Parathyroid adenoma (tissue), 2 donors: ENCODE results near the gene NHLRC4.

Experiments
- H2AFZ ChIP-seq: fragments of 300-600 bp; sonication (generic); one replicate; pipeline ENCODE4 v1.7.0; 2017; ENCODE audit warnings: antibody characterized with exemption, mild to moderate bottlenecking
- H3K27ac ChIP-seq: fragments of 300-600 bp; sonication (generic); one replicate; pipeline ENCODE4 v1.7.0; 2017
- H3K27me3 ChIP-seq: fragments of 300-600 bp; sonication (generic); one replicate; pipeline ENCODE4 v1.7.0; 2017; ENCODE audit warnings: low read length; ENCODE audit not compliant: control insufficient read depth, insufficient read depth
- H3K36me3 ChIP-seq: fragments of 300-600 bp; sonication (generic); one replicate; pipeline ENCODE4 v1.7.0; 2017; ENCODE audit warnings: low read length; ENCODE audit not compliant: control insufficient read depth, insufficient read depth
- H3K4me1 ChIP-seq: fragments of 300-600 bp; sonication (generic); one replicate; pipeline ENCODE4 v1.7.0; 2017; ENCODE audit warnings: control low read depth
- H3K4me2 ChIP-seq: fragments of 300-600 bp; sonication (generic); one replicate; pipeline ENCODE4 v1.7.0; 2017; ENCODE audit warnings: low read length
- H3K4me3 ChIP-seq: fragments of 300-600 bp; sonication (generic); one replicate; pipeline ENCODE4 v1.7.0; 2017; ENCODE audit warnings: low read depth, low read length
- H3K79me2 ChIP-seq: fragments of 300-600 bp; sonication (generic); one replicate; pipeline ENCODE4 v1.7.0; 2017; ENCODE audit warnings: control low read depth
- H3K9ac ChIP-seq: fragments of 300-600 bp; sonication (generic); one replicate; pipeline ENCODE4 v1.7.0; 2017; ENCODE audit warnings: mild to moderate bottlenecking
- H3K9me3 ChIP-seq: fragments of 300-600 bp; sonication (generic); one replicate; pipeline ENCODE4 v1.7.0; 2017; ENCODE audit warnings: low read length; ENCODE audit not compliant: control insufficient read depth
- TF ChIP-seq, protein P1 (sequence below): fragments of 300-600 bp; sonication (generic); IDR thresholded peaks from one replicate; pipeline ENCODE4 v1.7.0; 2017; ENCODE audit warnings: antibody characterized with exemption, mild to moderate bottlenecking
- donor health status: primary hyperparathyroidism.

Gene NHLRC4

DNA sequence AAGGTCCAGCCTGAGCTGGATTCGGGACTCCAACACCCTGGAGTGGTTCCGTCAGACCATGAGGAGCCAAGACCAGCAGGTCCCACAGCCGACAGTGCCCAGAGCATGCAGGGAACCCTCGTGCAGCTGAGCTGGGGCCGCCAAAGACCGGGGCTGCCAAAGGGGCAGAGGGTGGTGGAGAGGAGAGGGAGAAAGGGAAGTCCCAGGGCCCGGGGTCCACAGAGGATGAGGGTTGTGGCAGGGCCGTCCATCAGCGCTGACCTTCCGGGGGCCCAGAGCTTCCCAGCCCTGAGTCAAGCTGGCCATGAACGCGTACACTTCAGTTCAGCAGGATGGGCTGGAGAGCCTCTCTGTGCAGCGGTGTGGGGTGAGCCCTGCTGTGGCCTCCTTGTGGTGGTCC is 46.0 kb upstream of the NHLRC4 start:
- TF ChIP-seq, protein P1, sequence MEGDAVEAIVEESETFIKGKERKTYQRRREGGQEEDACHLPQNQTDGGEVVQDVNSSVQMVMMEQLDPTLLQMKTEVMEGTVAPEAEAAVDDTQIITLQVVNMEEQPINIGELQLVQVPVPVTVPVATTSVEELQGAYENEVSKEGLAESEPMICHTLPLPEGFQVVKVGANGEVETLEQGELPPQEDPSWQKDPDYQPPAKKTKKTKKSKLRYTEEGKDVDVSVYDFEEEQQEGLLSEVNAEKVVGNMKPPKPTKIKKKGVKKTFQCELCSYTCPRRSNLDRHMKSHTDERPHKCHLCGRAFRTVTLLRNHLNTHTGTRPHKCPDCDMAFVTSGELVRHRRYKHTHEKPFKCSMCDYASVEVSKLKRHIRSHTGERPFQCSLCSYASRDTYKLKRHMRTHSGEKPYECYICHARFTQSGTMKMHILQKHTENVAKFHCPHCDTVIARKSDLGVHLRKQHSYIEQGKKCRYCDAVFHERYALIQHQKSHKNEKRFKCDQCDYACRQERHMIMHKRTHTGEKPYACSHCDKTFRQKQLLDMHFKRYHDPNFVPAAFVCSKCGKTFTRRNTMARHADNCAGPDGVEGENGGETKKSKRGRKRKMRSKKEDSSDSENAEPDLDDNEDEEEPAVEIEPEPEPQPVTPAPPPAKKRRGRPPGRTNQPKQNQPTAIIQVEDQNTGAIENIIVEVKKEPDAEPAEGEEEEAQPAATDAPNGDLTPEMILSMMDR, result no peak
- Histone ChIP-seq H3K4me3 (no peak overlapping the region), H2AFZ (no peak overlapping the region), H3K4me2 (no peak overlapping the region), H3K9ac (no peak overlapping the region), H3K27ac (no peak overlapping the region), H3K79me2 (no peaks in the 10 kb centered on the region), H3K4me1 (peaks cover 15% of the 10 kb centered on the region), H3K36me3 (no peaks in the 10 kb centered on the region), H3K9me3 (no peaks in the 10 kb centered on the region), H3K27me3 (no peaks in the 10 kb centered on the region)

DNA sequence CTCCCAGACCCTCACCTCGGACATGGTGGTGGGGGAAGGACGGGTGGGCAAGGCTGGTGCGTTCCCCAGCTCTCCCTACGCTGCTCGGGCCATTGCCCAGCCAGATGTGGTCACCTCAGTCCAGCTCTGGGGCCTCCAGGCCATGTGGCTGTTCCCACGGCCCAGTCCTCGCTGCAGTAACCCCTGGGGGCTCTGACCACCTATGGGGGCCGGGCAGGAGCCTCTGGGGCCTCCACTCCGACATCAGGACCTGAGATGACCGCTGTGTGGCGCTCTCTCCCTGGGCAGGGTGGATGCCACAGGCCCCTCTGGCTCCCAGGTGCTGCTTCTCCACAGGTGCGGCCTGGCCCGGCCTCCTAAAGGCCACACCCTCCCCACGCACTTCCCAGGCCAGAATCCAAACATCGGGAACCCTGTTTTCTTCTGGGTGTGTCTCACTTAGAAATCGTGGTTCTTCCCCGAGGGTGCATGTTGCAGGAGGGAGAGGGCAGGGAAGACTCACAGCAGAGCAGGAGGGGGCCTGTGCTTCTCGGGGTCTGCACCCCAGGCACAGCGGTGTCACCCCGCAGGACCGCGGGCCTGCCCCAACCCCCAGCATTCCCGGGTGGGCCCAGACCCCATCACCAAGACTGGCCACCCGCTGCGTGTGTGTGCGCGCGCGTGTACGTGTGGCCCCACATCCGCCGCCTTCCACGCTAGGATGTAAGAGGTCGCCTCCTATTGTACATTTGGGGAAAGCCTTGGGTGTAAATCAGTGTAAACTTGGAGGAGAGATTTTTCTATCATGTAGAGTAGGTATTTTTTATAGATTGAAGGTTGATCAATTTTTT is 45.2 kb upstream of the NHLRC4 start:
- no peak overlapping the region for H3K9ac ChIP-seq
- H3K4me3 ChIP-seq, result no peak overlapping the region
- no peaks in the 10 kb centered on the region for H3K9me3 ChIP-seq
- no peaks in the 10 kb centered on the region for H3K27me3 ChIP-seq
- no peaks in the 10 kb centered on the region for H3K79me2 ChIP-seq
- peaks cover 20% of the 10 kb centered on the region for H3K4me1 ChIP-seq
- H2AFZ ChIP-seq, result no peak overlapping the region
- H3K36me3 ChIP-seq, result no peaks in the 10 kb centered on the region
- H3K27ac ChIP-seq, result no peak overlapping the region
- TF ChIP-seq, protein P1, result no peak
- H3K4me2 ChIP-seq, result no peak overlapping the region

DNA sequence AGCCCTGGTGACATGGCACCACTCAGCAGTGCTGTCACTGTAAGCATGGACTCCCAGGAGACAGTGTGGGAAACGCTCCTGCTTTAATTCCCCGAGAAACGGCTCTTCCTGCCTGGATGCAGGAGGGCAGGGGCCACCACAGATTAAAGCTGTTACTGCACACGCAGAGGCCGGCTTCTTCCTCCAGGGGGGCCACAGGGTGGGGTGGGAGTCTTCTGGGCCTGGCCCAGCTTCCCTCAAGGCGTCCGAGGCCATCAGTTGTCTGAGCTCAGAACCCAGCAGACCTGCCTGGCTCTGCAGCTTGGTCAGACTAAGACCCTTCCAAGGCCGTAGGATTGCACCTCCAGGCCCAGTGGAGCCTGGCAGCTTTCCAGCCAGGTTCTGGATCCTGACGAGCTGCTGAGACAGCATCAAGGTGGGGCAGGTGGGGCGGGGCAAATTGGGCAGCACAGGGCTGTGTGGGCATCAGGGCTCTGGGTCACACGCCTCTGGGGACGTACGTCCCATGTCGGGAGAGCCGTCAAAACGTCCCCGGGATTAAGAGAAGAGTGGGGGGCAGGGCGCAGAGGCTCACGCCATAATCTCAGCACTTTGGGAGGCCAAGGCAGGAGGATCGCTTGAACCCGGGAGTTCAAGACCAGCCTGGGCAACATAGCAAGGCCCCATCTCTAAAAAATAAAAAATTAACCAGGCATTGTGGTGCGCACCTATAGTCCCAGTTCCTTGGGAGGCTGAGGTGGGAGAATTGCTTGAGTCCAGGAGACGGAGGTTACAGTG is 44.3 kb upstream of the NHLRC4 start:
- TF ChIP-seq, protein P1, result no peak
- peaks cover 20% of the 10 kb centered on the region for H3K4me1 ChIP-seq
- no peaks in the 10 kb centered on the region for H3K9me3 ChIP-seq
- peak overlapping the region; percentile 2 for H2AFZ ChIP-seq
- no peak overlapping the region for H3K4me2 ChIP-seq
- no peaks in the 10 kb centered on the region for H3K79me2 ChIP-seq
- H3K4me3 ChIP-seq, result no peak overlapping the region
- peak overlapping the region; percentile 64 for H3K27ac ChIP-seq
- no peaks in the 10 kb centered on the region for H3K27me3 ChIP-seq
- H3K9ac ChIP-seq, result no peak overlapping the region
- no peaks in the 10 kb centered on the region for H3K36me3 ChIP-seq

- Histone ChIP-seq H3K9ac (no peak overlapping the region), H3K4me3 (no peak overlapping the region), H3K4me2 (no peak overlapping the region), H2AFZ (no peak overlapping the region), H3K27ac (peak overlapping the region; percentile 64), H3K79me2 (peaks cover 2% of the 10 kb centered on the region), H3K9me3 (no peaks in the 10 kb centered on the region), H3K27me3 (no peaks in the 10 kb centered on the region), H3K4me1 (peaks cover 20% of the 10 kb centered on the region), H3K36me3 (no peaks in the 10 kb centered on the region)
- TF ChIP-seq, protein P1, result no peak
These were observed 43.6 kb upstream of the NHLRC4 start for GRCh38 chr16:523097-523741.
